GM18526 (cell line): ENCODE data around the gene ENTPD2.

Source experiments
- POLR2A ChIP-seq: IDR thresholded peaks from 3 replicates; pipeline ENCODE4 v1.6.1; 2011; ENCODE audit not compliant: insufficient read length; ENCODE audit errors: extremely low read depth

ENTPD2 gene

DNA sequence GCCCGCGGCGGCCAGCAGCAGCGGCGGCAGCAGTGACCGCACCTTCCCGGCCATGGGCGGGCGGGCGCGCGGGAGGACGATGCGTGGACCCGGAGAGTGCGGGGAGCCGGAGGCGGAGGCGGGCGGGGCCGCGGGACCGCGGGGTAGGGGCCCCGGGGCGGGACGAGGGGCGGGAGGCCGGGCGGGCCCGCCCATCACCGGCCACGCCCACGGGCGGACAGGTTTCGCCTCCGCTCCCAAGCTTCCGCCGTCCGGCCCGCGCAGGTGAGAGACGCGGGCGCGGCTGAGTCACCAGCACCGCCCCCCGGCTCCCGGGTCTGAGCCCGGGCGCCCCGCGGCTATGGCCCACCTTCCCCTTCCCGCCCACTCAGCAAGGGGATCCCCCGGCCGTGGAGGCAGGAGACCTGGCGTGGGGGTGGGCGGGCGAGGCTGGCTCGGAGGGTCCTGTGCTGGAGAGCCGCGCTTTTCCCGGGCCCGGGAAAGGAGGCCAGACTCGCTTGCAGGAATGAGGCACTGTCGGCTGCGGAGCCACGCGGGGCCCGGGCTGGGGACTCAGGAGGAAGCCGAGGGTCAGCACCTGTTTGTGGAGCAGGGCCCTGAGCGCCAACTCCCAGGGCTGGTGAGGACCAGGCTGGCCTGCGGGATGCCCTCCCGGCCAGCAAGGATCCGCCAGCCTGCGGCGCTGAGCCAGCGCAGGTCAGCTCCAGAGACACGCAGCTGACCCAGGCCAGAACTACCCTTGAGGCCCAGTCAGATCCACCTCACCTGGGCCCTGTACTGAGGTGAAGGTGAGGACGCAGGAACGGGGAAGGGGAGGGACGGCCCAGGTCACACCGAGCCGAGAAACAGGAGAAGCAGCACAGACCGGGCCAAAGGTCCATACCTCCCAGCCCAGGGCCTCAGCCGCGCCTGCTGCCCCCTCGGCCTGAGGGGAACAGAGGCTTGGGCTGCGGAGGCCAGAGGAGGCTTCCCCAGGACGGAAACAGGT is at the start of gene ENTPD2:
Gene ENTPD2, minus strand, starts transcription at position 118 of the 988 bp plus-strand sequence. Its CDS starts 64 bp downstream, at position 54.
- TF ChIP-seq POLR2A = no peak

DNA sequence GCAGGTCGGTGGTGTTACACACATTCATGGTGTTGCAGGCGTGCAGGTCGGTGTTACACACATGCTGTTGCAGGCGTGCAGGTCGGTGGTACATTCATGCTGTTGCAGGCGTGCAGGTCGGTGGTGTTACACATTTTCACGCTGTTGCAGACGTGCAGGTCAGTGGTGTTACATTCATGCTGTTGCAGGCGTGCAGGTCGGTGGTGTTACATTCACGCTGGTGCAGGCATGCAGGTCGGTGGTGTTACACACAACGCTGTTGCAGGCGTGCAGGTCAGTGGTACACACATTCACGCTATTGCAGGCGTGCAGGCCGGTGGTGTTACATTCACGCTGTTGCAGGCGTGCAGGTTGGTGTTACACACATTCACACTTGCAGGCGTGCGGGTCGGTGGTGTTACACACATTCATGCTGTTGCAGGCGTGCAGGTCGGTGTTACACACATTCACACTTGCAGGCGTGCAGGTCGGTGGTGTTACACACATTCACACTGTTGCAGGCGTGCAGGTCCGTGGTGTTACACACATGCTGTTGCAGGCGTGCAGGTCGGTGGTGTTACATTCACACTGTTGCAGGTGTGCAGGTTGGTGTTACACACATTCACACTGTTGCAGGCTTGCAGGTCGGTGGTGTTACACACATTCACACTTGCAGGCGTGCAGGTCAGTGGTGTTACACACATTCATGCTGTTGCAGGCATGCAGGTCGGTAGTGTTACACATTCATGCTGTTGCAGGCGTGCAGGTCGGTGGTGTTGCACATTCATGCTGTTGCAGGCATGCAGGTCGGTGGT is 49.5 kb upstream of the ENTPD2 start:
- no peak for TF ChIP-seq POLR2A

DNA sequence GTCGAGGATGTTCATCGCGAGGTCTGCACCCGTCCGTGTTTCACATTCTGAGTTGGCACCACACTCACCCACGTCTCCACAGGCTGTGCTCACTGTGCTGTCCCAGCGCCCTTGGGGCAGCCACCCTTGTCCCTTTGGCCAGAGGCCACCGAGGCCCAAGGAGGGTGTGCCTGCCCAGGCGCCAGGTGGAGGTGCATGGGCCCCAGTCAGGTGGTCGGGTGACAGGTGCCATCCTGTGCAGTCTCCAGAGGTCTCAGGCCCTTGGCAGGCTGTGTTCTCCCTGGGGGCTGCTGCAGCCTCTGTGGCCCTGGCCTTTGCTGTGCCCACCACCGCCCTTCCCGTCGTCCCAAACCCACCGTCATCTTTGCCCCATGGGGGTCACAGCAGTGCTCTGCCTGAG is 45.4 kb upstream of the ENTPD2 start:
- TF ChIP-seq POLR2A = no peak

DNA sequence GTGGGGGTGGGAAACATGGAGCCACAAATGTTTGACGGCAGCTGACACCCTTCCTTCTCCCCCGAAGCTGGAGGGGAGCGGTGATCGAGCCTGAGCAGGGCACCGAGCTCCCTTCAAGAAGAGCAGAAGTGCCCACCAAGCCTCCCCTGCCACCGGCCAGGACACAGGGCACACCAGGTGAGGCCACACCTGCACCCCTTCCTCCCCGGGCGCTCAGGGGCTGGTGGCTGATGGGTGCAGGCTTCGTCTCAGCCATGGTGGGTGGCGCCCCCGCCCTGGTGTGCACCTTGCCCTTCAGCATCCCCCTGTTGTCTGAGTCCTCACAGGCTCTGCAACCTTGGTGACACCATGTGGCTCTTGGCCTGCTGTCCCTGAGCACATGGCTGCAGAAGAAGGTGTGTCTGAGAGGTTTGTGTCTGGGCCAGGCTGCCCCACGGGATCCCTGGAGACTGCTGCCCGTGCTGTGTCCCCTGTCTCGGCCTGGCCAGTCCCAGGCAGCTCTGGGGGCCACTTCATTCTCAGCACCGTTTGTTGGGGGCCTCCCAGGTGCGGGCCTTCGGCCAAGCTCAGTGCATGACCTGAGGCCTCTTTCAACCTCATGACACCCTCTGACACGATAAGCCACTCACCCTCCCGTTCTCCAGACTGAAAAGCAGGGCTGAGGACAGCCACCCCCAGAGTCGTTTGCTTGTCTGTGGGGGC is 44.1 kb upstream of the ENTPD2 start:
- no peak for TF ChIP-seq POLR2A

DNA sequence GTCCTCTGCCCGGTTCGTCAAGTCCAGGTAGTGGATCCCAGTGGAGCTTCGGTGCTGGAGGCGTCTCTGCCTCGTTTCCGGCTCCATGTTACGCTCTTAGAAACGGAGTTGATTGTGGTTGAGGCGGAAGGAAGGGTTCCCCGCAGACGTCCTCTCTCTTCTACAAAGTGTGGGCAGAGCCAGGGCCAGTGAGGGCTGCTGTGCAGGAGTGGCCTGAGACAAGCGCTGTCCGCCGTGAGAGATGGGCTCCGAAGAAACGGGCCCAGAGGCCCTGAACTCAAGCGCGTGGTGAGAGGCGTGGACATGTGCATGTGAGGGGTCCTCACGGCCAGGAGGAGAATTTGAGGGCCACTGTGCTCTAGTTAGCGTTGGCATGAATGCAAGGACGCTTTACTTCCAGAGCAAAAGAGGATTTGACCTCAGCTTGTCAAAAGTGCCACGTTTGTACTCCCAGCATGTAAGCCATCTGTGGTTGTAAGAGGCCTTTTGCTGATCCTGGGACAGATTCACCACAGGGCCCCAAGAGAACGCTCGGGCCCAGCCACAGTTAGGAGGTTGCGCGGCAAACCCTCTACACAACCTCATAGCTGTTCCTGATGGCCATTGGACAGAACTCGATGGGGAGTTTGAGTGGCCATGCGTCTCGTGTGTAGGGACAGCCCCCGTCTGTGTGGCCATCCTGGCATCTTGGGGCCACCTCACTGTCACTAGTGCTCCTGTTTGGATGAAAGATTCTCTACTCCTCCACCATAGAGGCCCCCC is 43.1 kb upstream of the ENTPD2 start:
- no peak for TF ChIP-seq POLR2A

DNA sequence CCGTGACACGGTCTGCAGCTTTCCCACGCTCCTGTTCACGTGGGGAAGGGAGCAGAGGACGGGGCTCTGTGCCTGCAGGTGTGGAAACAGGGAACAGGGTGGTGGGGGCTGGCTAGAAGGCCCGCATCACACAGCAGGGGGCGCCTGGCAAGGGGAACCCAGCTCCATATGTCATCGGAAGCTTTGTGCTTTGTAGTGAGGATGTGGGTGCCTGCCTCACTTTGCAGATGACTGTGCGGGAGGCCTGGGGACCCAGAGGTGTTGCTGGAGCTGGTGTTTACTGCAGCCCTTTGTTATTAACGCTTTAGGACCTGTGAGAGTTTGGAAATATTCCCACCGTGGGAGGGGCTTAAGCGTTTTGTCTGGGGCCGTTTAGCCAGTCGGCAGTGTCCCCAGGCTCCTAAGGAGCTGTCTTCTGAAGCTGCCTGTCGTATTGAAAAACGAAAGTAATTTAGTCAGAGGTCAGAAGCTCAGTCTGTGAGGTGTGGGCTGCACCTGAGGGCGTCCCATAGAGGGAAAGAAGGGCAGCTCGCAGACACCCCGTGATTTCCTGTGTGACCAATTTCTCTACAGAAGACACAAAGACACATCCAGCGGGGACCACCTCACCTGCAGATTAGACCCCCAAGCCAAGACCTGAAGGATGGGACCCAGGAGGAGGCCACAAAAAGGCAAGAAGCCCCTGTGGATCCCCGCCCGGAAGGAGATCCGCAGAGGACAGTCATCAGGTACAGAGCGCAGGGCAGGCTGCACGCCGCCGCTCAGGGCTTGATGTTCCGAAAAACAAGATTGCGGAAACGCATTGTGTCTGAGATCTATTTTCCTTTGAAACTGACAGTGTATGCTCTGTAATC is 42.0 kb upstream of the ENTPD2 start:
- TF ChIP-seq POLR2A = no peak

DNA sequence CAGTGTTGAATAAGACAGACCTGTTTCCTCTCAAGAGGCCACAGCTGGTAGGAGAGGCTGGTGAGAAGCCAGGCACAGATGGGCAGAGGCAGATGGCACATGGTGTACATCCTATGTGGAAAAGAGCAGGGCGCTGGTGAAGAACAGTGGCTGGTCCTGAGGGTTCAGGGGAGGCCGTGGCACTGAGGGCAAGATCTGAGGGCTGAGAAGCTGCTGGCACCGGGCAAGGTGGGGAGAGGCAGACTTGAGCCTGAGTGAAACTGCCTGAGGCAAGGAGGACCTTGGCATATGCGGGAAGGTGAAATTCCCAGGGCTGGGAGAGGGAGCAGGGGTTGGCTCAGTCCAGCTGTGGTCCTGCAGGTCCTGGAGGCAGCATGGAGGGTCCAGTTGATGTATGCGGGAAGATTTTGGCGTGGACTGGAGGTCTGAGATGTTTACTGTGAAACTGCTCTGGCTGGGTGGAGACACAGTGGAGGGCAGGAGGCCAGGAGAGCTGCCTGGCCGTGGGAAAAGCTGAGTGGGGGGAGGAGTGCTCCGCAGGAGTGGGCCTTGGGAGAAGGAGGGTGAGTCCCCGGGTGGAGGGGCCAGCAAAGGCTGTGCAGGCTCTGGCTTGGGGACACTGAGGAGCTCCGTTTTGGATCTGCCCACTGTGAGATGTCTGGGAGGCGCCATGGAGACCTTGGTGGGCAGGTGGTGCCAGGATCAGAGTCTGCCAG is 35.5 kb upstream of the ENTPD2 start:
- no peak for TF ChIP-seq POLR2A

DNA sequence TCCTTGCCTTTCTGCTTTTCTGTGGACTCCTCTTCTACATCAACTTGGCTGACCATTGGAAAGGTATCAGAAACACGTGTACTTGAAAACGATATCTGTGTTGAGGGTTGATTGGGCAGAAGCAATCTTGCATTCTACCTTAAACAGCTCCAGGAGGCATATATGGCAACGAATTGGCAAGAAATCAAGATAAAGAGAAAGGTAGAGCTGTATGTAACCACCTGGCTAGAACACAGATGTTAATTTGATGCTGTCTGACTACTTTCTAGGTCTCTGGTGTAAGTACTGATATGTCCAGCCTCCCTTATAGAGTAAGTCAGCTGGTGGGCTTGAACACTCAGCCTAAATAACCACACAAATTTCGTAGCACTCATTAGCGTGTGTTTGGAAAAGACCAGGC is 34.3 kb upstream of the ENTPD2 start:
- TF ChIP-seq POLR2A = no peak

DNA sequence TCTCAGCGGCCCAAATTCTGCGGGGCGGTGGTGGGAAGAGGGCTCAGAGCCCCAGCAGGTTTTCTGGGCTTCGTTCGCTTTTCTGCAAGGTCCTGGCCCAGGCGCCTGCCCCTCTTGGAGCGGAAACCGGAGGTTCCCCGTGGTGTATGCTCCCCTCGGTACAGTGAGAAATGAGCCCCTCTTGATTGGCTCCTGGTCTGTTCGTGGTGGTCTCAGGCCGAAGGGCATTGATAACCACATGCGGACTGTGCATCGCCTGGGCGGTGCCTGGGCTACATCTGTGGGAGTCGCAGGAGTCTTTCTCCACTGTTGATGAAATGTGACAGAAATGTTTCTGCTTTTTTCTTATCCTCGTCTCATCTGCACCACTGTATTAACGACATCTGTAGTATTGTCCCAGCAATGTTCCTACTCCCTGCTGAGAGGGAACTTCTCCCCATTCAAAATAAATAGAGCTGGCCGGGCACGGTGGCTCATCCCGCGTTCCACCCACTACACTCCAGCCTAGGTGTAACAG is 33.6 kb upstream of the ENTPD2 start:
- no peak for TF ChIP-seq POLR2A

DNA sequence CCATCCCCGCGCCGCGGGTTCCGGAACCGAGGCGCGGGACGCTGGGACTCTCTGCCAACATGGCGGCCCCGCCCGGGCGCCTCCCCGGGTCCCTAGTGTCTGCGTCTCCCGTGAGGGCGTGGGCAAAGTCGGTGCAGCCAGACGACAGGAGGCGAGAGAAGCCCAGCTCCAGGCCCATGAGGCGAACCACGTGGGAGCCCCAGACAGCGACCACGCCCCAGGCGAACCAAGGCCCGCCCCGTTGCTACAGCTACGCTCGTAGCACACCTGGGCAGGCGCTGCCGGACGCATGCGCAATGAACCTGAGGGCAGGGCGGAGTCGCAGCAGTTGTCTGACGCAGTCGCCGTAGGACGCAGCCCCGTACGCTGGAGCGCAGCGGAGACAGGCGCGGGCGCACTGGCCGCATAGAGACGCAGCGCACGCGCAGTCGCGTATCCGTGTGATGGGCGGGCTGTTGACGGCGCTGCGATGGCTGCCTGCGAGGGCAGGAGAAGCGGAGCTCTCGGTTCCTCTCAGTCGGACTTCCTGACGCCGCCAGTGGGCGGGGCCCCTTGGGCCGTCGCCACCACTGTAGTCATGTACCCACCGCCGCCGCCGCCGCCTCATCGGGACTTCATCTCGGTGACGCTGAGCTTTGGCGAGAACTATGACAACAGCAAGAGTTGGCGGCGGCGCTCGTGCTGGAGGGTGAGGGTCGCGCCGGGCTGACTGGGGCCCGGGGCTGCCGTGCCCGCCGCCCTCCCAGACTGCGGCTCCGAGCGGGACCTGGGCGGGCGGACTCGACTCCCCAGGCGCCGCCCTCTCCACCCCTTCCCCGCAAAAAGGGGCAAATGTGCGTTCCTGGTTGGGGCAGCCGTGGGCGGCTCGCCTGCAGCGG is 32.9 kb upstream of the ENTPD2 start, which contains the start of gene MAN1B1:
Gene MAN1B1, plus strand, starts transcription at position 455 of the 878 bp plus-strand sequence. Its CDS starts 15 bp downstream, at position 470.
- peak; percentile 61 for TF ChIP-seq POLR2A

DNA sequence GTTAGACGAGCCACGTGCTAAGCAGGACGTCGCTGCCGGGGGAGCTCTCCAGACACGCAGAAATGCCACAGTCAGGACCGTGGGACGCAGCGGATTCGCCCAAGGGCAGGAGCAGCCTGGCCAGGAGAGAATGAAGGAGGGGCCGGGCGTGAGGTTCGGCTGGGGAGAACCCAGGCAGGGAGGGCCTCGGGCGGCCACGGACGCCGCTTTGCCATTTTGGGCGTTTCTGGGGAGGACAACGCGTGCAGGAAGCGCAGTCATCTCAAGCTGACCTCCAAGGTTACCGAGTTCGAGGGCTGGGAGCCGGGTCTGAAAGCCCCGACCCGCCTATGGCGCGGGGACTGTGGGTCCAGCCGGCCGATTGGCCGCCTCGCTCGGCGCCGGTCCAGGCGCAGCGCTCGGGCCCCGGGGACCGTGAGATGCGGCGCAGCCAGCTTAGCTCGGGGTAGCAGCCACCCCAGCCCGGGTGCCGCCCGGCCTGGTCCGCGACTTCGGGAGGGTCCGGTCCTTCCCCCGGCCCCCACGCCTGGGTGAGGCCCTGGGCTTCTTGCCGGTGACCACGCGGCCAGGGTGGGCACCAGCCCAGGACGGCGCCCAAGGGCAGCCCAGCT is 32.2 kb upstream of the ENTPD2 start:
- no peak for TF ChIP-seq POLR2A

DNA sequence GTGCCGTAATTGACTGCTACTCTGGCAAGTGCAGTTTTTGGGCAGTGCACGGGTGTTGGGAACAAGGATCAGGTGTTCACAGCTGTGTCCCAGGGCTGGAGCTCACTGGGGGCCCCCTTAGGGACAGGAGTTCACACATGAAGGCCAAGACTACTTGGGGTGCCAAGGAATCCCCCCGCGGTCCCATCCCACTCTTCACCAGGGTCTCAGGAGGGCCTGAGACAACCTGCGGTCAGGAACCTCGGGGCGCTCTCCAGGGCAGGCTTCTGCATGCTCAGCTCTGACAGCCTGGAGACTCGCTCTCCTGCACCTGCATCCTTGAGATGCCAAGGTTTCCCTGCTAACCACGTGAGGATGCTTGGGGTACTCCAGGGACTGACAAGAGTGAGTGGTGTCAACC is 30.7 kb upstream of the ENTPD2 start:
- TF ChIP-seq POLR2A = no peak
